Keratinocyte (primary cell): ENCODE data around the gene ITPR1.

ENCODE experiments used
- EZH2 ChIP-seq: IDR thresholded peaks from one replicate; pipeline ENCODE4 v1.6.1; 2012; ENCODE audit warnings: inconsistent platforms, mild to moderate bottlenecking, low read length, moderate library complexity
- TF ChIP-seq, protein P1 (sequence below), 3 experiments: IDR thresholded peaks in 1 of 3; conservative IDR thresholded peaks in 1 of 3; optimal IDR thresholded peaks in 1 of 3; 2 replicates in 2 of 3; 3 replicates in 1 of 3; pipeline versions ENCODE3 to v1.5.1; 2011; ENCODE audit warnings: low read length in 3 of 3, mild to moderate bottlenecking in 3 of 3, moderate library complexity in 2 of 3, control low read depth in 1 of 3, inconsistent platforms in 1 of 3; ENCODE audit not compliant: insufficient read depth in 2 of 3; ENCODE audit errors: extremely low read depth in 1 of 3

DNA sequence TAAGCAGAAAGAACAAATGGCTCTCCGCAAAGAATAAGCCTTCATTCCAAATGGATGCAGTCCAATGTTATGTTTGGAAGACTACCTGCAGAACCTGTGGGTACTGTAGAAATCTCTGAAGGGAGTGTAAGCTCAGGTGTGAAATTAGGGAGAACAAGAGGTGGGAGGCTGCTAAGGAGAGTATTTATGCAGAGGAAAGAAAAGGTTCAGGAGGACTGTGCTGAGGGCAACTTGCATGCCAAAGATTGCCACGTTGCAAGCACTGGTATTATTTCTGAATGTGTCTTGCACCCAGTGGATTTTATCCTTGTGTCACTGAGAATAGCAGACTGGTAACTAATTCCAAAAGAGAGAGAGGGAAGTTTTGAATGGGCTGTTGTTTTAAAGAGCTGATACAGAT is 144.1 kb downstream of the ITPR1 start:
- TF ChIP-seq, protein P1, sequence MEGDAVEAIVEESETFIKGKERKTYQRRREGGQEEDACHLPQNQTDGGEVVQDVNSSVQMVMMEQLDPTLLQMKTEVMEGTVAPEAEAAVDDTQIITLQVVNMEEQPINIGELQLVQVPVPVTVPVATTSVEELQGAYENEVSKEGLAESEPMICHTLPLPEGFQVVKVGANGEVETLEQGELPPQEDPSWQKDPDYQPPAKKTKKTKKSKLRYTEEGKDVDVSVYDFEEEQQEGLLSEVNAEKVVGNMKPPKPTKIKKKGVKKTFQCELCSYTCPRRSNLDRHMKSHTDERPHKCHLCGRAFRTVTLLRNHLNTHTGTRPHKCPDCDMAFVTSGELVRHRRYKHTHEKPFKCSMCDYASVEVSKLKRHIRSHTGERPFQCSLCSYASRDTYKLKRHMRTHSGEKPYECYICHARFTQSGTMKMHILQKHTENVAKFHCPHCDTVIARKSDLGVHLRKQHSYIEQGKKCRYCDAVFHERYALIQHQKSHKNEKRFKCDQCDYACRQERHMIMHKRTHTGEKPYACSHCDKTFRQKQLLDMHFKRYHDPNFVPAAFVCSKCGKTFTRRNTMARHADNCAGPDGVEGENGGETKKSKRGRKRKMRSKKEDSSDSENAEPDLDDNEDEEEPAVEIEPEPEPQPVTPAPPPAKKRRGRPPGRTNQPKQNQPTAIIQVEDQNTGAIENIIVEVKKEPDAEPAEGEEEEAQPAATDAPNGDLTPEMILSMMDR (optimal IDR thresholded peaks at IDR 0.05 in 1 of 3, IDR thresholded peaks at IDR 0.05 in 1 of 3, conservative IDR thresholded peaks at IDR 0.05 in 1 of 3; ENCODE audit: extremely low read depth in 1 of 3, insufficient read depth in 2 of 3, low read length in 3 of 3): no peak
- TF ChIP-seq EZH2: no peak
